Vagina (tissue), 2 donors: ENCODE results near the gene IQCN. TPM values are rescaled to one million over a fixed set of nuclear protein-coding genes. Genes with fewer than 3 reads are reported as not detected.

Experiments used
- DNase-seq, 2 donors: peaks; one replicate each; pipeline ENCODE4 v3.0.0-alpha.2; 2017; ENCODE audit errors: extremely low spot score in 2 of 2
- H3K27ac ChIP-seq: fragments of 200-600 bp; sonication (generic); one replicate; pipeline ENCODE4 v1.5.1; 2019
- H3K27me3 ChIP-seq: fragments of 200-600 bp; sonication (generic); one replicate; pipeline ENCODE4 v1.5.1; 2019
- H3K36me3 ChIP-seq, 2 donors: fragments of 200-600 bp; sonication (generic); one replicate each; pipeline ENCODE4 v1.5.1; 2017 to 2019
- H3K4me1 ChIP-seq: fragments of 200-600 bp; sonication (generic); one replicate; pipeline ENCODE4 v1.5.1; 2019
- H3K4me3 ChIP-seq, 2 donors: fragments of 200-600 bp; sonication (generic); 1 replicate in 1 of 2; 2 replicates in 1 of 2; pipeline ENCODE4 v1.5.1; 2016 to 2019
- H3K9me3 ChIP-seq: fragments of 200-600 bp; sonication (generic); one replicate; pipeline ENCODE4 v1.5.1; 2019
- POLR2A ChIP-seq, 2 donors: fragments of 450-650 bp; IDR thresholded peaks; one replicate each; pipeline ENCODE4 v1.6.1; 2017; ENCODE audit warnings: antibody characterized with exemption in 2 of 2, mild to moderate bottlenecking in 2 of 2, moderate library complexity in 2 of 2
- POLR2AphosphoS5 ChIP-seq, 2 donors: sonication (generic); formaldehyde crosslinking; IDR thresholded peaks; one replicate each; pipeline ENCODE4 v1.9.0; 2017; ENCODE audit warnings: antibody characterized with exemption in 2 of 2, mild to moderate bottlenecking in 2 of 2, low read depth in 1 of 2; ENCODE audit not compliant: insufficient read depth in 1 of 2
- intact Hi-C: fragments of 100-400 bp; cut with DNase I; formaldehyde crosslinking; loops from one replicate; pipeline ENCODE4 v1.15.1; 2023
- total RNA-seq: library from RNA; depleted of rRNA; stranded (reverse); fragments of >200 nt; gene quantifications from one replicate; pipeline ENCODE4 v1.2.3, GENCODE V29; 2016
- TF ChIP-seq, protein P1 (sequence below), 3 experiments: fragments of 450-650 bp in 2 of 3; fragments of 200-600 bp in 1 of 3; sonication (generic) in 1 of 3; IDR thresholded peaks; one replicate each; pipeline ENCODE4 v1.5.1; 2017 to 2019; ENCODE audit warnings: antibody characterized with exemption in 3 of 3, mild to moderate bottlenecking in 2 of 3, moderate library complexity in 2 of 3

The IQCN gene
- total RNA-seq: 4.4 TPM

- Histone ChIP-seq H3K36me3 (no peaks in the 10 kb centered on the region), H3K9me3 (no peaks in the 10 kb centered on the region), H3K27me3 (no peaks in the 10 kb centered on the region), H3K27ac (peak within 1 kb of the TSS; percentile 90), H3K4me1 (peaks cover 47% of the 10 kb centered on the region), H3K4me3 (peak within 1 kb of the TSS; percentile 9 to 32)
- intact Hi-C loops: no loop called here
- no peak for DNase-seq
- TF ChIP-seq, protein P1, sequence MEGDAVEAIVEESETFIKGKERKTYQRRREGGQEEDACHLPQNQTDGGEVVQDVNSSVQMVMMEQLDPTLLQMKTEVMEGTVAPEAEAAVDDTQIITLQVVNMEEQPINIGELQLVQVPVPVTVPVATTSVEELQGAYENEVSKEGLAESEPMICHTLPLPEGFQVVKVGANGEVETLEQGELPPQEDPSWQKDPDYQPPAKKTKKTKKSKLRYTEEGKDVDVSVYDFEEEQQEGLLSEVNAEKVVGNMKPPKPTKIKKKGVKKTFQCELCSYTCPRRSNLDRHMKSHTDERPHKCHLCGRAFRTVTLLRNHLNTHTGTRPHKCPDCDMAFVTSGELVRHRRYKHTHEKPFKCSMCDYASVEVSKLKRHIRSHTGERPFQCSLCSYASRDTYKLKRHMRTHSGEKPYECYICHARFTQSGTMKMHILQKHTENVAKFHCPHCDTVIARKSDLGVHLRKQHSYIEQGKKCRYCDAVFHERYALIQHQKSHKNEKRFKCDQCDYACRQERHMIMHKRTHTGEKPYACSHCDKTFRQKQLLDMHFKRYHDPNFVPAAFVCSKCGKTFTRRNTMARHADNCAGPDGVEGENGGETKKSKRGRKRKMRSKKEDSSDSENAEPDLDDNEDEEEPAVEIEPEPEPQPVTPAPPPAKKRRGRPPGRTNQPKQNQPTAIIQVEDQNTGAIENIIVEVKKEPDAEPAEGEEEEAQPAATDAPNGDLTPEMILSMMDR (IDR thresholded peaks at IDR 0.05): no peak
- TF ChIP-seq POLR2AphosphoS5 (IDR thresholded peaks at IDR 0.05; ENCODE audit: insufficient read depth in 1 of 2, low read depth in 1 of 2) (no peak), POLR2A (IDR thresholded peaks at IDR 0.05) (no peak)
These were observed at the start of gene IQCN for GRCh38 chr19:18274219-18274780. Gene IQCN (minus strand): TSS chr19:18274452. CDS start chr19:18269478, 4,974 bp downstream.

DNA sequence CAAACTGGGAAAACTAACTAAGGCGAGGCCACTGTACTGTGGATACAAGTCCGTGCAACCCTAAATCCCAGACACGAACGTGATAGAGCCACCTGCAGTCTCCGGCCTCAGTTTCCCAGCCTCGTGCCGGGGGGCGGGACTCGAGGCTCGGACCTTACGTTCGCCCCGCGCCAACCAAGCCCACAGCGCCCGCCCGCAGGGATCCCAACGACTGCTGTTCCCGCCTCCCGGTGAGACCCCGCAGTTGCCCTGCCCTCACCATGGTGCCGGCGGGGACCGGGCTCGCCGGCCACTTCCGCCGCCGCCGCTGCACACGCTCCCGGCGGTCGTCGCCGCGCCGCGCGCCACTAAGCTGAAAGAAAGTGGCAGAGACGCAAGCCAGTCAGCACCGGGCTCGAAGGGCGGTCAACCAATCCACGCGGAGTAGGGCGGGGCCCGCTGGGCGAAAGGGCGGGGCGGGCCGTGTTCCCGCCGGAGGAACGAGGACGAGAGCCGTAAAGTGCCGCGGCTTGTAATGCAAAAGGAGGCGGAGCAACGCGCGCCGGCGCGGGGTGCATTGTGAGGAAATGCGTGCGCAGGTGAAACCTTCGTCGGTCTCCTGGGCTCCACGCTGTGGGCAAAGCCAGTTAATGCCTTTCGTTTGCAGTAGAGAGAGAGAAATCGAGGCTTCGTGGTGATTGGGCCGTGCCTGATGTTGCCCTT lies 48.7 kb upstream of the IQCN start, which contains the start of gene LSM4:
LSM4 (minus strand) TSS at position 318 of the 702 bp plus-strand sequence; CDS start at position 262, 56 bp downstream.
- Histone ChIP-seq H3K4me1 (peaks cover 40% of the 10 kb centered on the region), H3K4me3 (peak within 1 kb of the TSS; percentile 71 to 73)

GRCh38 chr19:18322318-18322758 lies 48.1 kb upstream of the IQCN start:
- DNase-seq: no peak
- no peaks in the 10 kb centered on the region for H3K27me3 ChIP-seq
- H3K9me3 ChIP-seq: no peaks in the 10 kb centered on the region
- H3K36me3 ChIP-seq: no peaks in the 10 kb centered on the region
- TF ChIP-seq, protein P1 (IDR thresholded peaks at IDR 0.05): no peak
- no peak for TF ChIP-seq POLR2A (IDR thresholded peaks at IDR 0.05)
- no peak for TF ChIP-seq POLR2AphosphoS5 (IDR thresholded peaks at IDR 0.05; ENCODE audit: insufficient read depth in 1 of 2, low read depth in 1 of 2)
- H3K4me3 ChIP-seq: peak overlapping the region; percentile 71 to 73
- peaks cover 40% of the 10 kb centered on the region for H3K4me1 ChIP-seq
- H3K27ac ChIP-seq: peak overlapping the region; percentile 89
- intact Hi-C loops: no loop called here

More for the DNA sequence above, 48.7 kb upstream of the IQCN start, which contains the start of gene LSM4:
- H3K36me3 ChIP-seq: no peaks in the 10 kb centered on the region
- H3K27me3 ChIP-seq: no peaks in the 10 kb centered on the region
- H3K27ac ChIP-seq: peak within 1 kb of the TSS; percentile 89
- no peaks in the 10 kb centered on the region for H3K9me3 ChIP-seq
- DNase-seq: peak in 1 of 2 donors; percentile 98
- TF ChIP-seq, protein P1 (IDR thresholded peaks at IDR 0.05): peak in 1 of 3 experiments; percentile 10
- TF ChIP-seq POLR2A (IDR thresholded peaks at IDR 0.05) (peak in 1 of 2 donors; percentile 43), POLR2AphosphoS5 (IDR thresholded peaks at IDR 0.05; ENCODE audit: insufficient read depth in 1 of 2, low read depth in 1 of 2) (peak; percentile 94)
- intact Hi-C loops: loop anchor here (1.0 kb wide), 1 partner anchor 44 kb away; no protein-coding TSS in a partner anchor

DNA sequence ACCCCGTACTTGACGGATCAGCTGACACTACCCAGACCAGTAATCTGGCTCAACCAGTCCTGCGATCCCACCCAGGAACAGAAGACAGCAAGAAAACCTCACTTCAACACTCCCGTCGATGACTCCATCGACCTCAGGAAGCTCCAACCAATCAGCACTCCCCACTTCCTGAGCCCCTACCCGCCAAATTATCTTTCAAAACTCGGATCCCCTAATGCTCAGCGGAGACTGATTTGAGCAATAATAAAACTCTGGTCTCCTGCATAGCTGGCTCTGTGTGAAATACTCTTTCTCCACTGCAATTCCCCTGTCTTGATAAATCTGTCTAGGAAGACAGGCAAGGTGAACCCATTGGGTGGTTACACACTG lies 47.5 kb upstream of the IQCN start:
- no peaks in the 10 kb centered on the region for H3K9me3 ChIP-seq
- no peak for DNase-seq
- peak overlapping the region; percentile 71 to 73 for H3K4me3 ChIP-seq
- intact Hi-C loops: no loop called here
- TF ChIP-seq POLR2AphosphoS5 (IDR thresholded peaks at IDR 0.05; ENCODE audit: insufficient read depth in 1 of 2, low read depth in 1 of 2) (no peak), POLR2A (IDR thresholded peaks at IDR 0.05) (no peak)
- TF ChIP-seq, protein P1 (IDR thresholded peaks at IDR 0.05): no peak
- H3K36me3 ChIP-seq: no peaks in the 10 kb centered on the region
- peaks cover 40% of the 10 kb centered on the region for H3K4me1 ChIP-seq
- no peaks in the 10 kb centered on the region for H3K27me3 ChIP-seq
- peak overlapping the region; percentile 89 for H3K27ac ChIP-seq
